IPS-NIHi7 (cell line): ENCODE results near the gene SIVA1.

ENCODE experiments used
- DNase-seq: peaks from one replicate; pipeline ENCODE4 v3.0.0; 2012; ENCODE audit warnings: mixed read lengths; ENCODE audit errors: extremely low spot score

SIVA1 gene

GRCh38 chr14:104771374-104771773, 18.4 kb downstream of the SIVA1 start:
- no peak for DNase-seq

DNA sequence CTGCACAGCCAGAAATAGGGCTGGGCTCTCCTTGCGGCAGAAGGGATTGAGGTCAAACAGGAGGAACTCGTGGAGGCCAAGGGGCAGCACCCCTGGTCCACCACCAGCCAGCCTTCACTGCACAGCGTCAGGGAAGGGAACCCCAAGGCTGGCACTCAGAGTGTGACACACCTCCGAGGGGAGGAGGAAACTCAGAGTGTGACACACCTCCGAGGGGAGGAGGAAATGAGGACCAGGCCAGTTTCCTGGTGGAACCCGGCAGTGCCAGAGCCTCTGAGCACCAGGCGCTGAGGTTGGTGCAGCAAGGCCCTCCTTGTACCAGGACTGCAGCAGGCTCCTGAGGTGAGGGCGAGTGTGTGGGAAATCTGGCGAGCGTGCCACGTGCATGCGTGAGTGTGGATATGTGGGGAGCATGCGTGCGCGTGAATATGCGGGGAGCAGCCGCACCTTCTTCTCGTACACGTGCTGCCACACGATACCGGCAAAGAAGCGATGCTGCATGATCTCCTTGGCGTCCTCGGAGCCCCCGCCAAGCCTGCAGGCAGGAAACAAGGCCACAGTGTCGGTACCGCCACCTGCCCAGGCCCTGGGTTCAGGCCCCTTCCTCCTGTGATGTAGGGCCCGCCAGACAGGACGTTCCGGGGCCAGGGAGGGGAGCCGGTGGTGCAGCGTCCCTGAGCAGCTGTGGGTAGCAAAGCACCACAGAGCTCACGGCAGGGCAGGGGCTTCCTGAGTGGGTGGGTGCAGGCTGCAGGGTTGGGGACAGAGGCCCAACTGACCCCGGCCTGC, 19.2 kb downstream of the SIVA1 start:
- DNase-seq = no peak

- no peak for DNase-seq
These were observed 20.0 kb downstream of the SIVA1 start for GRCh38 chr14:104772707-104773504.

- no peak for DNase-seq
These were observed 20.8 kb downstream of the SIVA1 start for GRCh38 chr14:104773505-104774452.

GRCh38 chr14:104774453-104775072, 21.6 kb downstream of the SIVA1 start:
- no peak for DNase-seq

- no peak for DNase-seq
These were observed 22.1 kb downstream of the SIVA1 start for GRCh38 chr14:104775073-104775489.

GRCh38 chr14:104776481-104776880, 23.5 kb downstream of the SIVA1 start:
- no peak for DNase-seq

GRCh38 chr14:104776961-104777807, 24.2 kb downstream of the SIVA1 start:
- no peak for DNase-seq

DNA sequence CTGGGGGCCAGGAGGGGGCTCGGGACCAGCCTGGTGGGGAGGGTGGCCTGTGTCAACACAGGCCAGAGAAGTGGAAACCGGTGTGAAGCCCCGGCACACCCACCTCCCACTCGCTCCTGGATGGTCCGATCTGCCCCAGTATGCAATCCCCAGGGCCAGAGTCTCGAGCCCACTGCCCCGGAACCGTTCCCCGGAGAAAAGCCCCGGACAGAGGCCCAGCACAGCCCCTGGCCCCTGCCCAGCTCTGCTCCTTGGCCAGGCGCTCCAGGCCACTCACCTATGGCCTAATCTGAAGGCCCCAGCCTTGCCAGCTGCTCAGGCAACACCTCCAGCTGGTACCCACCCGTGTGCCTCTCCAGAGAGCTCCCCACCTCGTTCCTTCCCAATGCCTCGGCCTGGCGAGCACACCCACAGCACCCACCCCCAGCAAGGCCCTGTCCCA, 24.9 kb downstream of the SIVA1 start:
- no peak for DNase-seq

- no peak for DNase-seq
These were observed 25.9 kb downstream of the SIVA1 start for GRCh38 chr14:104778694-104779331.

- no peak for DNase-seq
These were observed 27.0 kb downstream of the SIVA1 start for GRCh38 chr14:104779776-104780512.

DNA sequence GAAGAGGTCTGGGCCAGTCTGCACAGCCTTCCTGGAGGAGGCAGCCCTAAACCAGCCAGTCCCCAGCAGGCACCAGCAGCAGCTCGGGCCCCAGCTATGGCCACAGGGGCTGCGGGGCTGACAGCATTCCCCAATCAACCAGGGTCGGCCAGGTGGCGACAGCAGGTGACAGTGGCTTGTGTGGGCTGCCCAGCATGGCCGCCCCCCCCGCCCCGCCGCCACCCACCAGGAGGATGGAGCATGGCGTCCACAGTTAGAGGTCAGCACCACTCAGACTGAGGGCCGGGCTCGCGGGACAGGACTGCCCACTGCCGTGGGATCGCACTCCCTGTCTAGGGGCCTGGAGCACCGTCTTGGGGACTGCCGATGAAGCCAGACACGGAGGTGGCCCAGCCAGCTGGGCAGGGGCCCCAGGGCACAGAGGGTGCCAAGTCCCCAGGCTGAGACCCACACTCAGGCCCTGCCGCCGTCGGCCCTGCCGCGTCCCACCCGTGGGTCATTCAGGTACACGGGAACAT, 27.6 kb downstream of the SIVA1 start:
- DNase-seq = no peak

DNA sequence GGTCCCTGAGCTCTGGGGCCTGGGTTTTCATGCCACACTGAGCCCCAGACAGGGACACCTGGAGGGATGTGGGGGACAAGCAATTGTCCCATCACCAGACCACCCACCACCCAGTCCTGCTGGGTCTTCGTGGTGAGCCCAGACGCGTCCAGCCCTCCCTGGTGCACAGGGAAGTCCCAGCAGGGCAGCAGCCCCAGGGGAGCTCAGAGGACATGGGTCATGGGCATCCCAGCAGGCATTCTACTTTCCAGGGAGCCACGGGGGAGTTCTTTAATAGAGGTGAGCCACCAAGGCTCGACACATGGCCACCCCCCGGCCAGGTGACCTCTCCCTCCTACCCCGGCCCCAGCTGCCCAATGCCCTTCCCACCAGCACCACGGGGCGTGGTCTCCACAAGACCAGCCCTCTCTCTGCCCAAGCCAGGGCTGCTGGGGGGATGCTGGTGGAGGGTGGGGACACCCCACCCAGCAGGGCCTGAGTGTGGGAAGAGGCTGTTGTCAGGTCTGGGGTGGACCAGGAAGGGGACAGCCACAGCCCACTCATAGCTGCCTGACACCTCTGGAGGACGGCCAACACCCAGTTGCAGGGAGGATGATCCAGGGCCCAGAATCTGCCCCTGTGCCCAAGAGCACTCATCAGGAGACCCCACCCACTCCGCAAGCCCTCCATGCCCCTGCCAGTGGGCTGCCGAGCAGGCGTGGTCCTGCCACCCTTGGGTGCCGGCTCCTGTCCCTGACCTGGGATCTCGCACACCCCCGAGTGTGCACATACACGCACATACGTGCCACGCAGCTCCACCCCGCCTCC, 28.5 kb downstream of the SIVA1 start:
- no peak for DNase-seq

- no peak for DNase-seq
These were observed 29.3 kb downstream of the SIVA1 start for GRCh38 chr14:104782086-104782807.

- no peak for DNase-seq
These were observed 29.8 kb downstream of the SIVA1 start for GRCh38 chr14:104782808-104783139.

GRCh38 chr14:104783484-104784217, 30.7 kb downstream of the SIVA1 start:
- DNase-seq = no peak

- no peak for DNase-seq
These were observed 31.2 kb downstream of the SIVA1 start for GRCh38 chr14:104784218-104784568.
